Neuronal stem cell (in vitro differentiated cells): ENCODE results near the gene FLNC.

Experiments used
- DNase-seq: peaks from one replicate; pipeline ENCODE4 v3.0.0-alpha.2; 2013; ENCODE audit warnings: low spot score
- H2AFZ ChIP-seq: one replicate; pipeline ENCODE4 v1.6.1; 2013; ENCODE audit warnings: mild to moderate bottlenecking, low read length, inconsistent platforms
- H2AK5ac ChIP-seq: 2 replicates; pipeline ENCODE4 v1.6.1; 2013; ENCODE audit warnings: low read depth, mild to moderate bottlenecking, inconsistent platforms, low read length, moderate library complexity, mixed read lengths
- H2BK120ac ChIP-seq: 2 replicates; pipeline ENCODE4 v1.6.1; 2013; ENCODE audit warnings: low read depth, mild to moderate bottlenecking, inconsistent platforms, low read length, moderate library complexity, mixed read lengths
- H2BK12ac ChIP-seq: one replicate; pipeline ENCODE4 v1.6.1; 2013; ENCODE audit warnings: low read length, inconsistent platforms
- H2BK15ac ChIP-seq: 2 replicates; pipeline ENCODE4 v1.6.1; 2013; ENCODE audit warnings: mild to moderate bottlenecking, low read length, inconsistent platforms, mixed read lengths
- H2BK5ac ChIP-seq: one replicate; pipeline ENCODE4 v1.6.1; 2013; ENCODE audit warnings: inconsistent platforms, mild to moderate bottlenecking, low read length, moderate library complexity
- H3K14ac ChIP-seq: one replicate; pipeline ENCODE4 v1.6.1; 2013; ENCODE audit warnings: low read length, inconsistent platforms
- H3K18ac ChIP-seq: 2 replicates; pipeline ENCODE4 v1.6.1; 2013; ENCODE audit warnings: low read length, inconsistent platforms
- H3K23ac ChIP-seq: 2 replicates; pipeline ENCODE4 v1.6.1; 2013; ENCODE audit warnings: low read depth, mild to moderate bottlenecking, mixed read lengths, low read length, inconsistent platforms; ENCODE audit not compliant: poor library complexity
- H3K27ac ChIP-seq: replicated peaks from 3 replicates; pipeline ENCODE4 v1.5.1; 2013; ENCODE audit warnings: low read length, inconsistent platforms
- H3K27me3 ChIP-seq, 3 experiments: 2 replicates each; pipeline ENCODE4 v1.6.1; 2013; ENCODE audit warnings: low read length in 3 of 3, mild to moderate bottlenecking in 2 of 3, inconsistent platforms in 1 of 3, low read depth in 1 of 3, mixed read lengths in 1 of 3, moderate library complexity in 1 of 3; ENCODE audit not compliant: control insufficient read depth in 3 of 3, insufficient read depth in 3 of 3
- H3K36me3 ChIP-seq, 2 donors: replicated peaks in 1 of 2; 2 replicates each; pipeline ENCODE4 v1.6.1; 2013; ENCODE audit warnings: low read length in 2 of 2; ENCODE audit not compliant: control insufficient read depth in 2 of 2, insufficient read depth in 2 of 2
- H3K4ac ChIP-seq: 2 replicates; pipeline ENCODE4 v1.6.1; 2013; ENCODE audit warnings: inconsistent platforms, mild to moderate bottlenecking, low read length, moderate library complexity
- H3K4me1 ChIP-seq, 2 donors: 1 replicate in 1 of 2; 2 replicates in 1 of 2; pipeline ENCODE4 v1.6.1; 2013; ENCODE audit warnings: low read length in 2 of 2, low read depth in 1 of 2; ENCODE audit not compliant: control insufficient read depth in 2 of 2, insufficient read depth in 1 of 2
- H3K4me2 ChIP-seq: one replicate; pipeline ENCODE4 v1.6.1; 2013; ENCODE audit warnings: mild to moderate bottlenecking, low read length, inconsistent platforms; ENCODE audit not compliant: insufficient read depth, poor library complexity, severe bottlenecking
- H3K4me3 ChIP-seq, 2 donors: 2 replicates each; pipeline ENCODE4 v1.5.1; 2013; ENCODE audit warnings: low read length in 2 of 2, mild to moderate bottlenecking in 2 of 2, inconsistent platforms in 1 of 2, moderate library complexity in 1 of 2
- H3K79me1 ChIP-seq: one replicate; pipeline ENCODE4 v1.6.1; 2013; ENCODE audit warnings: low read depth, mild to moderate bottlenecking, inconsistent platforms, low read length, moderate library complexity
- H3K9ac ChIP-seq: one replicate; pipeline ENCODE4 v1.6.1; 2013; ENCODE audit warnings: mild to moderate bottlenecking, low read depth, low read length, inconsistent platforms; ENCODE audit not compliant: poor library complexity
- H3K9me3 ChIP-seq, 2 donors: replicated peaks in 1 of 2; 2 replicates each; pipeline versions ENCODE3 to v1.6.1; 2013; ENCODE audit warnings: low read length in 2 of 2, mild to moderate bottlenecking in 2 of 2, inconsistent platforms in 1 of 2, low read depth in 1 of 2, mixed read lengths in 1 of 2, moderate library complexity in 1 of 2; ENCODE audit not compliant: control insufficient read depth in 2 of 2, insufficient read depth in 1 of 2
- H4K8ac ChIP-seq: one replicate; pipeline ENCODE4 v1.6.1; 2013; ENCODE audit warnings: low read depth, mild to moderate bottlenecking, inconsistent platforms, low read length, moderate library complexity
- H4K91ac ChIP-seq: one replicate; pipeline ENCODE4 v1.6.1; 2013; ENCODE audit warnings: low read length, low read depth, mild to moderate bottlenecking, inconsistent platforms; ENCODE audit not compliant: poor library complexity
- WGBS, 2 donors: extraction: QIAGEN DNeasy Blood & Tissue Kit; methylation state at CpG; one replicate each; pipeline ENCODE4 v1.1.7; 2013; ENCODE audit warnings: missing lambda C conversion rate in 2 of 2, mixed read lengths in 1 of 2; ENCODE audit not compliant: insufficient read length in 2 of 2, insufficient replicate concordance in 1 of 2; ENCODE audit errors: extremely low coverage in 2 of 2; 5-methylcytosine and 5-hydroxymethylcytosine counted together

The FLNC gene

DNA sequence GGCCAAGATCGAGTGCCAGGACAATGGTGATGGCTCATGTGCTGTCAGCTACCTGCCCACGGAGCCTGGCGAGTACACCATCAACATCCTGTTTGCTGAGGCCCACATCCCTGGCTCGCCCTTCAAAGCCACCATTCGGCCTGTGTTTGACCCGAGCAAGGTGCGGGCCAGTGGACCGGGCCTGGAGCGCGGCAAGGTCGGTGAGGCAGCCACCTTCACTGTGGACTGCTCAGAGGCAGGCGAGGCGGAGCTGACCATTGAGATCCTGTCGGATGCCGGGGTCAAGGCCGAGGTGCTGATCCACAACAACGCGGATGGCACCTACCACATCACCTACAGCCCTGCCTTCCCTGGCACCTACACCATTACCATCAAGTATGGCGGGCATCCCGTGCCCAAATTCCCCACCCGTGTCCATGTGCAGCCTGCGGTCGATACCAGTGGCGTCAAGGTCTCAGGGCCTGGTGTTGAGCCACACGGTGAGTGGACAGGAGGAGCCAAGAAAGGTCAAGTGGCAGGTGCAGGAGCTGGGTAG lies 14.6 kb downstream of the FLNC start:
- no peak overlapping the region for H4K91ac ChIP-seq
- H3K4me2 ChIP-seq = no peak overlapping the region
- H3K27me3 ChIP-seq = no peaks in the 10 kb centered on the region
- peak overlapping the region; percentile 50 for H3K9ac ChIP-seq
- no peak overlapping the region for H3K23ac ChIP-seq
- H2AK5ac ChIP-seq = no peak overlapping the region
- H2BK120ac ChIP-seq = no peak overlapping the region
- H2BK12ac ChIP-seq = no peak overlapping the region
- H2BK5ac ChIP-seq = peak overlapping the region; percentile 29
- H3K79me1 ChIP-seq = peaks cover 13% of the 10 kb centered on the region
- H2AFZ ChIP-seq = no peak overlapping the region
- peaks cover 0 to 1% of the 10 kb centered on the region in 2 donors for H3K9me3 ChIP-seq
- no peaks in the 10 kb centered on the region for H3K4me1 ChIP-seq
- no peak for DNase-seq
- peaks cover 0 to 77% of the 10 kb centered on the region in 2 donors for H3K36me3 ChIP-seq
- peak overlapping the region; percentile 21 for H3K14ac ChIP-seq
- H3K27ac ChIP-seq = no peak overlapping the region
- WGBS, 2 donors = no CpG with 5 or more reads among the region's 25 CpGs
- H3K4ac ChIP-seq = no peak overlapping the region
- no peak overlapping the region for H2BK15ac ChIP-seq
- H3K18ac ChIP-seq = no peak overlapping the region
- H3K4me3 ChIP-seq = peak overlapping the region in 1 of 2 donors; percentile 4
- H4K8ac ChIP-seq = no peak overlapping the region

DNA sequence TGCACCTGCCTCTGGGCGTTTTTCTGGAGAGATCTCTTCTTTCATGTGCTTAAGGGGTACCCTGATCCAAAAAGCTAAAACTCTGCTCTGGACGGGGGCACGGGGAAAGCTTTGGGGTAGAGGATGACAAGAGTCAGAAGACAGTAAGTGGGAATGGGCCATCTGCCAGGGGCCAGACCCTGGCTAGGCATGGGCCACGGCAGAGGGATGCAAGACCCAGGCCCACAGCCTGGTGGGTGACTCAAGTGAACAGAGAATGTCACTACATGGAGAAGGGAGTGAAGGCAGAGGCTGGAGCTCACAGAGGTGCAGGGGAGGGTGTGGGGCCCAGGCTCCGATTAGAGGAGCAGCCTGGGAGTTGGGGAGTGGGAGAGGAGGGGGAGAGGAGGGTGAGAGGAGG lies 15.3 kb downstream of the FLNC start:
- Histone ChIP-seq H2BK12ac (no peak overlapping the region), H3K4me1 (no peaks in the 10 kb centered on the region), H3K18ac (no peak overlapping the region), H3K27me3 (peaks cover 0 to 2% (median 0%) of the 10 kb centered on the region in 3 experiments), H2AFZ (no peak overlapping the region), H2BK120ac (no peak overlapping the region), H3K14ac (no peak overlapping the region), H3K4me3 (no peak overlapping the region), H3K4ac (no peak overlapping the region), H3K9me3 (peaks cover 0 to 1% of the 10 kb centered on the region in 2 donors), H3K27ac (no peak overlapping the region), H3K23ac (no peak overlapping the region), H3K9ac (no peak overlapping the region), H2AK5ac (no peak overlapping the region), H4K8ac (no peak overlapping the region), H3K79me1 (peaks cover 11% of the 10 kb centered on the region), H2BK5ac (no peak overlapping the region), H3K36me3 (peaks cover 0 to 77% of the 10 kb centered on the region in 2 donors), H3K4me2 (no peak overlapping the region), H4K91ac (no peak overlapping the region), H2BK15ac (no peak overlapping the region)
- no peak for DNase-seq
- WGBS, 2 donors = no CpG with 5 or more reads among the region's 5 CpGs

DNA sequence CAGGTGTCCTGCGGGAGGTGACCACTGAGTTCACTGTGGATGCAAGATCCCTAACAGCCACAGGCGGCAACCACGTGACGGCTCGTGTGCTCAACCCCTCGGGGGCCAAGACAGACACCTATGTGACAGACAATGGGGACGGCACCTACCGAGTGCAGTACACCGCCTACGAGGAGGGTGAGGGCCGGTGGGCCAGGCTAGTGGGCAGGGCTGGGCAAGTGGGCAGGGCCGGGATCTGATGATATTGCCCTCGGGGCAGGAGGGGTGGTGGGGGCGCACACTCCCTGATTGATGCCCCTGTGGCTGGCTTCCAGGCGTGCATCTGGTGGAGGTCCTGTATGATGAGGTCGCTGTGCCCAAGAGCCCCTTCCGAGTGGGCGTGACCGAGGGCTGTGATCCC lies 15.8 kb downstream of the FLNC start:
- Histone ChIP-seq H2AFZ (no peak overlapping the region), H3K4me3 (no peak overlapping the region), H2BK5ac (no peak overlapping the region), H2BK12ac (no peak overlapping the region), H2BK15ac (no peak overlapping the region), H3K18ac (no peak overlapping the region), H4K8ac (no peak overlapping the region), H3K9ac (no peak overlapping the region), H2BK120ac (no peak overlapping the region), H4K91ac (no peak overlapping the region), H2AK5ac (peak overlapping the region; percentile 37), H3K4ac (no peak overlapping the region), H3K36me3 (peaks cover 0 to 78% of the 10 kb centered on the region in 2 donors), H3K79me1 (peaks cover 11% of the 10 kb centered on the region), H3K9me3 (peaks cover 0 to 1% of the 10 kb centered on the region in 2 donors), H3K27me3 (peaks cover 0 to 5% (median 0%) of the 10 kb centered on the region in 3 experiments), H3K4me1 (no peaks in the 10 kb centered on the region), H3K4me2 (no peak overlapping the region), H3K14ac (no peak overlapping the region), H3K23ac (peak overlapping the region; percentile 43), H3K27ac (no peak overlapping the region)
- no peak for DNase-seq
- no CpG with 5 or more reads among the region's 19 CpGs for WGBS, 2 donors

DNA sequence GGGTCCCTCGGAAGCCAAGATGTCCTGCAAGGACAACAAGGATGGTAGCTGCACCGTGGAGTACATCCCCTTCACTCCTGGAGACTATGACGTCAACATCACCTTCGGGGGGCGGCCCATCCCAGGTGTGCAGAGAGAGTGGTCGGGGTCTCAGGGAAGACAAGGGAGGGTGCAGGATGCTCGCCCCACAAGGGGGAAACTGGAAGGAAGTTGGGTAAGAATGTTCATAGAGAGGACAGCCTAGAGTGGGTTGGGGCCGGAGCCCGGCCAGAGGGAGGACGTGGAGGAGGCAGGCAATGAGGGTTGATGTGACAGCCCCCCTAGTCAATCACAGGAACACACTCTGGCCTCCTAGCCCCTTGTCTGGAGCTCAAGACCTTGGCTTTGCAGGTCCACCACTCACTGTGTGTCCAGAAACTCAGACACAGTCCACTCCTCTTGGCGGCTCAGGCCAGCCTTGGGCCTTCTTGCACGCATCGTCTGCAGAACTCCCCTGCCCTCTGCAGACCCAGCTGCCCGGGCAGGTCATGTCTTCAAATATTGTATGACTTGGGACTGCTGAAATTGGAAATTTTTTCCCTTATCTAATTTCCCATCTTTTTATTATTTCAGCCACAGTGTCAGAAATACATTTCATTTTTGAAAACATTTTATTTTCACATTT lies 16.7 kb downstream of the FLNC start:
- H3K14ac ChIP-seq = no peak overlapping the region
- no peak overlapping the region for H2BK120ac ChIP-seq
- H4K8ac ChIP-seq = peak overlapping the region; percentile 43
- H2AFZ ChIP-seq = no peak overlapping the region
- H2BK5ac ChIP-seq = no peak overlapping the region
- peaks cover 0 to 79% of the 10 kb centered on the region in 2 donors for H3K36me3 ChIP-seq
- H2AK5ac ChIP-seq = no peak overlapping the region
- H3K27me3 ChIP-seq = peaks cover 0 to 5% (median 0%) of the 10 kb centered on the region in 3 experiments
- no peak overlapping the region for H4K91ac ChIP-seq
- no CpG with 5 or more reads among the region's 14 CpGs for WGBS, 2 donors
- H3K4me1 ChIP-seq = no peaks in the 10 kb centered on the region
- H2BK15ac ChIP-seq = no peak overlapping the region
- H2BK12ac ChIP-seq = no peak overlapping the region
- no peak overlapping the region for H3K4me3 ChIP-seq
- H3K9me3 ChIP-seq = peaks cover 0 to 1% of the 10 kb centered on the region in 2 donors
- no peak overlapping the region for H3K27ac ChIP-seq
- no peak overlapping the region for H3K4ac ChIP-seq
- H3K79me1 ChIP-seq = peaks cover 13% of the 10 kb centered on the region
- H3K4me2 ChIP-seq = no peak overlapping the region
- H3K18ac ChIP-seq = no peak overlapping the region
- H3K23ac ChIP-seq = peak overlapping the region; percentile 85
- DNase-seq = no peak
- H3K9ac ChIP-seq = no peak overlapping the region
